ENCODE data around the gene MTFR2. TPM values are rescaled to one million over a fixed set of nuclear protein-coding genes. Genes with fewer than 3 reads are reported as not detected.

Gene MTFR2
- total RNA-seq, 5 donors from 2014 or later (not counting 1 experiment from before 2014, with no cell fraction given) = 1.2 to 1.8 (median 1.3) TPM

DNA sequence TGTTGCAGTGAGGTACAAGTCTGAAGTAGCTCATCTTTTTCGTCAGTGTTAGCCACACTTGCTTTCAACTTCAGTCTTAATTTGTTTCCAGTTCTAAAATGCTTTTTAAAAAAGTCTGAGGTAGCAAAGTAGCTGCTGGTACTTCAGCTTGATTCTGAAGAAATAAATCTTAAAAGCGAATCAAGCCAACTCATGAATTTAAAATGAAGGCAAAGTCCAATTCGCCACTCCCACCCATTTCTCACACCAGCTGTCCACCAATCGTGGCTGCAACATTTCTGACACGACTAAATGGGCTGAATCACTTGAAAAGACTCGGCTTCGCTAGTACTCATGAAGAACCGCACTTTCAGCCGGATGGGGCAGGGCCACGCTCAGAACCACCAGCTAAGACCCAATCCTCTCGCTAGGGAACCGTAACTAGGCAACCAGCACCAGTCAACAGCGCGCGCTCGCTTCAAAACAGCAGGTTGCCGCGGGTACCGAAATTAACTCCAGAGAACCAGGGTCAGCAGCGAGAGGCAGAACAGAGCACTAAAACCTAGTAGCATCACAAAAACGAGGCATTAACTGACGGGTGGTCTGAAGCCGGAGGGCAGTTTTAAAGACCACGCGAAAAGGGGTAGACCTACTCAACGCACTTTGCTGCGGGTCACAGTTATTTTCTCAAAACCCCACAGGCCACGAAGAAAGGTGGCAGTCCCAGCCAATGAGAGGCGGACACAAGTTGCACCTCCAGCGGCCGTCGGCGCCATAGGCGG, 38.6 kb upstream of the MTFR2 start:
- Histone ChIP-seq H3K27ac (ENCODE audit: low read length) (peak overlapping the region; percentile 99), H3K27me3 (replicated peaks in 1 of 2; ENCODE audit: control insufficient read depth in 2 of 2, extremely low read depth in 1 of 2, insufficient read depth in 2 of 2, low read length in 1 of 2) (no peaks in the 10 kb centered on the region), H3K4me3 (ENCODE audit: control insufficient read depth in 1 of 2, extremely low read depth in 1 of 2, low read length in 1 of 2) (peak overlapping the region; percentile 86 to 94), H3K4me1 (ENCODE audit: control insufficient read depth in 1 of 2, extremely low read depth in 1 of 2, insufficient read depth in 2 of 2, low read length in 2 of 2) (peaks cover 41 to 50% of the 10 kb centered on the region in 2 experiments), H3K9me3 (no peaks in the 10 kb centered on the region), H3K36me3 (ENCODE audit: control insufficient read depth in 2 of 2, extremely low read depth in 1 of 2, insufficient read depth in 1 of 2, low read length in 1 of 2) (peaks cover 0 to 4% of the 10 kb centered on the region in 2 donors)
- POLR2A ChIA-PET = interaction anchor here (0.6 to 5.8 kb wide), 26 partner anchors 9 to 1586 kb away, joined by 3 to 99 read pairs (median 4); partner anchors contain the start of genes MTFR2 (in 2 of the 2), AHI1 (in 1 of the 2) and MAP3K5 (in 1 of the 2)
- no peaks in the 10 kb centered on the region for H3K9me3 Mint-ChIP-seq
- no peaks in the 10 kb centered on the region for H3K27me3 Mint-ChIP-seq
- peak overlapping the region; percentile 95 to 100 (median 98) for H3K4me3 Mint-ChIP-seq
- CTCF ChIA-PET = interaction anchor here in 1 of 2 donors (0.7 to 1.8 kb wide), 7 partner anchors 19 to 790 kb away, joined by 3 to 8 read pairs (median 4); partner anchors contain the start of genes MAP3K5 and MTFR2
- under 1% methylated on average over 33 of the region's 34 CpGs for WGBS (ENCODE audit: insufficient coverage)
- peaks cover 57 to 80% (median 66%) of the 10 kb centered on the region in 3 donors for H3K4me1 Mint-ChIP-seq
- peak overlapping the region; percentile 100 for H3K27ac Mint-ChIP-seq
- DNase-seq (peak; percentile 64 to 97 (median 94)), ATAC-seq (replicated peaks in 1 of 4) (peak; percentile 51 to 65 (median 56))
- peaks cover 15% of the 10 kb centered on the region for H3K36me3 Mint-ChIP-seq

- H3K4me1 Mint-ChIP-seq = peaks cover 79 to 92% (median 84%) of the 10 kb centered on the region in 3 donors
- ATAC-seq (replicated peaks in 1 of 4) = no peak
- CTCF ChIA-PET = no interaction called here
- H3K27ac Mint-ChIP-seq = peak overlapping the region; percentile 21 to 30
- peak overlapping the region; percentile 2 to 17 for H3K4me3 ChIP-seq (ENCODE audit: control insufficient read depth in 1 of 2, extremely low read depth in 1 of 2, low read length in 1 of 2)
- POLR2A ChIA-PET = interaction anchor here (0.6 to 3.8 kb wide), 4 partner anchors 11 to 1870 kb away, joined by 3 to 18 read pairs (median 4); no protein-coding TSS in a partner anchor
- peak overlapping the region; percentile 67 to 98 (median 95) for H3K4me3 Mint-ChIP-seq
- 20% methylated on average over 1 of the region's 2 CpGs for WGBS (ENCODE audit: insufficient coverage)
- H3K9me3 ChIP-seq = no peaks in the 10 kb centered on the region
- peak in 1 of 35 experiments; percentile 33 for DNase-seq
- H3K27me3 Mint-ChIP-seq = no peaks in the 10 kb centered on the region
- peak overlapping the region; percentile 30 for H3K27ac ChIP-seq (ENCODE audit: low read length)
- H3K4me1 ChIP-seq (ENCODE audit: control insufficient read depth in 1 of 2, extremely low read depth in 1 of 2, insufficient read depth in 2 of 2, low read length in 2 of 2) = peaks cover 37 to 57% of the 10 kb centered on the region in 2 experiments
- H3K27me3 ChIP-seq (replicated peaks in 1 of 2; ENCODE audit: control insufficient read depth in 2 of 2, extremely low read depth in 1 of 2, insufficient read depth in 2 of 2, low read length in 1 of 2) = no peaks in the 10 kb centered on the region
- no peaks in the 10 kb centered on the region for H3K9me3 Mint-ChIP-seq
- H3K36me3 ChIP-seq (ENCODE audit: control insufficient read depth in 2 of 2, extremely low read depth in 1 of 2, insufficient read depth in 1 of 2, low read length in 1 of 2) = peaks cover 0 to 16% of the 10 kb centered on the region in 2 donors
- peaks cover 35% of the 10 kb centered on the region for H3K36me3 Mint-ChIP-seq
These were observed 34.8 kb upstream of the MTFR2 start for GRCh38 chr6:136284909-136285308.

GRCh38 chr6:136282906-136283305, 32.8 kb upstream of the MTFR2 start:
- H3K27me3 ChIP-seq (replicated peaks in 1 of 2; ENCODE audit: control insufficient read depth in 2 of 2, extremely low read depth in 1 of 2, insufficient read depth in 2 of 2, low read length in 1 of 2) = no peaks in the 10 kb centered on the region
- ATAC-seq (replicated peaks in 1 of 4) = peak in 1 of 4 experiments; percentile 37
- CTCF ChIA-PET = interaction anchor here (0.9 to 2.1 kb wide), 3 partner anchors 9 to 34 kb away, joined by 3 to 10 read pairs (median 6); no protein-coding TSS in a partner anchor
- H3K27ac ChIP-seq (ENCODE audit: low read length) = peak overlapping the region; percentile 41
- H3K9me3 ChIP-seq = no peaks in the 10 kb centered on the region
- POLR2A ChIA-PET = interaction anchor here (0.7 to 3.8 kb wide), 7 partner anchors 7 to 1449 kb away, joined by 3 to 18 read pairs (median 13); no protein-coding TSS in a partner anchor
- peak overlapping the region in 1 of 2 donors; percentile 66 for H3K27ac Mint-ChIP-seq
- no peaks in the 10 kb centered on the region for H3K9me3 Mint-ChIP-seq
- no CpG with 5 or more reads among the region's 4 CpGs for WGBS (ENCODE audit: insufficient coverage)
- H3K36me3 ChIP-seq (ENCODE audit: control insufficient read depth in 2 of 2, extremely low read depth in 1 of 2, insufficient read depth in 1 of 2, low read length in 1 of 2) = peaks cover 0 to 31% of the 10 kb centered on the region in 2 donors
- peaks cover 46% of the 10 kb centered on the region for H3K36me3 Mint-ChIP-seq
- H3K4me1 ChIP-seq (ENCODE audit: control insufficient read depth in 1 of 2, extremely low read depth in 1 of 2, insufficient read depth in 2 of 2, low read length in 2 of 2) = peaks cover 34 to 53% of the 10 kb centered on the region in 2 experiments
- peak in 1 of 35 experiments; percentile 22 for DNase-seq
- H3K4me1 Mint-ChIP-seq = peaks cover 82 to 90% (median 87%) of the 10 kb centered on the region in 3 donors
- H3K4me3 ChIP-seq (ENCODE audit: control insufficient read depth in 1 of 2, extremely low read depth in 1 of 2, low read length in 1 of 2) = peak overlapping the region in 1 of 2 donors; percentile 10
- H3K27me3 Mint-ChIP-seq = no peaks in the 10 kb centered on the region
- H3K4me3 Mint-ChIP-seq = peak overlapping the region; percentile 68 to 98 (median 70)

DNA sequence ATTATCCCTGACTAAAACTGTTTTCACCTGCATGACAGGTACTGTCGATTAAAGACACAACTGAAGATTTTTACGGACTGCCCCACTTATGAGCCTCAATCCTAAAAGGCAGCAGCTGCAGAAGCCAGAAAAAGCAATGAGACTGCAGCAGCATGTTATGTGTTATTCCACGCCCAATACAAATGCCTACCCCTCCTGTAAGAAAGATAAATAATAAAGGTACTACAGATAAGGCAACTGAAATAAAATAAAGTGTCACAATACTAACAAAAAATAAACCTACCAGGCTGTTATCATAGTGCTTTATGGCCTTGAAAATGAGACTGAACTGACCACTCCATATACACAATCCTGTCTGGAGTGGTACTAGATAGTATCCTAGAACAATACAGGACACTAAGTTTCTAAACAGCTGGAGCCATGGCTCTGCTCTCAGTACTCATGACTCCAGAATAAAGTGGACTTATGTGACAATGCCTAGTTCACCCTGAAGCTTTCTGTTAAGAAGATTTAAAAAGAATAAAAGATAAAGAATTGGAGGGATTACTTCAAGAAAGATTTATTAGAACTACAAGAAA, 30.0 kb upstream of the MTFR2 start:
- ATAC-seq (replicated peaks in 1 of 4) (no peak), DNase-seq (no peak)
- Histone ChIP-seq H3K27me3 (replicated peaks in 1 of 2; ENCODE audit: control insufficient read depth in 2 of 2, extremely low read depth in 1 of 2, insufficient read depth in 2 of 2, low read length in 1 of 2) (no peaks in the 10 kb centered on the region), H3K4me3 (ENCODE audit: control insufficient read depth in 1 of 2, extremely low read depth in 1 of 2, low read length in 1 of 2) (no peak overlapping the region), H3K27ac (ENCODE audit: low read length) (no peak overlapping the region), H3K4me1 (ENCODE audit: control insufficient read depth in 1 of 2, extremely low read depth in 1 of 2, insufficient read depth in 2 of 2, low read length in 2 of 2) (peaks cover 12 to 36% of the 10 kb centered on the region in 2 experiments), H3K36me3 (ENCODE audit: control insufficient read depth in 2 of 2, extremely low read depth in 1 of 2, insufficient read depth in 1 of 2, low read length in 1 of 2) (peaks cover 0 to 45% of the 10 kb centered on the region in 2 donors), H3K9me3 (no peaks in the 10 kb centered on the region)
- 90% methylated on average over 2 of the region's 3 CpGs for WGBS (ENCODE audit: insufficient coverage)
- ChIA-PET CTCF (no interaction called here), POLR2A (interaction anchor here in 1 of 2 donors (0.6 to 2.5 kb wide), 3 partner anchors 8 to 1316 kb away, joined by 4 to 13 read pairs (median 4); no protein-coding TSS in a partner anchor)
- Mint-ChIP-seq H3K4me1 (peaks cover 69 to 78% (median 73%) of the 10 kb centered on the region in 3 donors), H3K36me3 (peaks cover 50% of the 10 kb centered on the region), H3K9me3 (no peaks in the 10 kb centered on the region), H3K27ac (peak overlapping the region in 1 of 2 donors; percentile 49), H3K4me3 (peak overlapping the region in 2 of 3 donors; percentile 21 to 98), H3K27me3 (no peaks in the 10 kb centered on the region)

GRCh38 chr6:136274062-136274461, 24.0 kb upstream of the MTFR2 start:
- ChIA-PET CTCF (interaction anchor here (0.9 to 2.2 kb wide), 5 partner anchors 8 to 46 kb away, joined by 3 to 10 read pairs (median 5); no protein-coding TSS in a partner anchor), POLR2A (interaction anchor here (0.6 to 2.4 kb wide), 8 partner anchors 9 to 354 kb away, joined by 3 to 21 read pairs (median 6); partner anchors contain the start of gene BCLAF1 (in 1 of the 2))
- Mint-ChIP-seq H3K4me3 (no peak overlapping the region), H3K9me3 (no peaks in the 10 kb centered on the region), H3K27me3 (no peaks in the 10 kb centered on the region), H3K36me3 (peaks cover 68% of the 10 kb centered on the region), H3K27ac (no peak overlapping the region), H3K4me1 (peaks cover 53 to 54% (median 53%) of the 10 kb centered on the region in 3 donors)
- WGBS (ENCODE audit: insufficient coverage) = no CpG with 5 or more reads among the region's 1 CpG
- ATAC-seq (replicated peaks in 1 of 4) (no peak), DNase-seq (no peak)
- H3K4me3 ChIP-seq (ENCODE audit: control insufficient read depth in 1 of 2, extremely low read depth in 1 of 2, low read length in 1 of 2) = no peak overlapping the region
- no peaks in the 10 kb centered on the region for H3K9me3 ChIP-seq
- H3K4me1 ChIP-seq (ENCODE audit: control insufficient read depth in 1 of 2, extremely low read depth in 1 of 2, insufficient read depth in 2 of 2, low read length in 2 of 2) = no peaks in the 10 kb centered on the region
- H3K36me3 ChIP-seq (ENCODE audit: control insufficient read depth in 2 of 2, extremely low read depth in 1 of 2, insufficient read depth in 1 of 2, low read length in 1 of 2) = peaks cover 0 to 80% of the 10 kb centered on the region in 2 donors
- H3K27me3 ChIP-seq (replicated peaks in 1 of 2; ENCODE audit: control insufficient read depth in 2 of 2, extremely low read depth in 1 of 2, insufficient read depth in 2 of 2, low read length in 1 of 2) = no peaks in the 10 kb centered on the region
- no peak overlapping the region for H3K27ac ChIP-seq (ENCODE audit: low read length)
